Measurements from ENCODE around the gene CCDC15.

GRCh38 chr11:124971810-124972209 lies 17.8 kb downstream of the CCDC15 start:
- TF ChIP-seq CTCF (IDR thresholded peaks at IDR 0.05) (no peak), POLR2A (IDR thresholded peaks at IDR 0.05) (no peak)
